Globus pallidus (tissue), 1 donor: ENCODE measurements around the gene LEMD1.

Experiments
- DNase-seq: peaks from one replicate; pipeline ENCODE4 v3.0.0-alpha.2; 2015; ENCODE audit warnings: low spot score

LEMD1 gene

DNA sequence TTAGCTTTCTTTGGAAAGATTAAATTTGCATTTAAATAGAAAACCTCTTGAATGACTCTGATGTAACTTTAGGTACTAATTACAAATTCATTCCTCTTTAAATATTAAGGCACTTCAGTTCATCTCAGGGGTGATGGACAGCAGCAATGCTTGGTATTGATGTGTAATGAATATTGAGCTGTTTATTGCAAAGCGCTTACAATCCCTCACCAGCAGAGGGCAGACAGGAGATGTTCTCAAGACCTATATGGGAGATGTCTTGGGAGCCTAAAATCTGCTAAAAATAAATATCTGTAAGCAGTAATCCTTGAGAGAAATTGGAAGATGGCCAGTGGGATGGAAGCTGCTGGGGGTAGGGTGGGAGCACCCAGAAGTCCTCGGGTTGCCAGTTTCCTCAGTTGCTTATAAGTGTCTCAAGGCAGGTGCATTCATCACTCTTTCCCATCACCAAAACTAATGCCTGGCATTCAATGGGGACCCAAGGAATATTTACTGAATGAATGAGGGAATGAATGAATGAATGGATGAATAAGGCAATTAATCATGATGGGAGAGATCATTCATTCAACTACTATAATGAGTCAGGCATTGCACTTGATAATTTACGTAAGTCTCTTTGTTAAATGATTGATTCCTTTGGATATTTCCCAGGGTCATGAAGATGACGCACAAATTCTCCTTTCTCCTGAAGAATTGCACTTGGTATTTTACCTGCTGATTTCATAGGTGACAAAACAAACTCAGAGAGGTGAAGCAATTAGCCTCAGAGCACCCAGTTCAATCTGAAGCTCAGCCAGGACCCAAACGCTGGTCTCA, 67.4 kb downstream of the LEMD1 start:
- DNase-seq: peak; percentile 65

DNA sequence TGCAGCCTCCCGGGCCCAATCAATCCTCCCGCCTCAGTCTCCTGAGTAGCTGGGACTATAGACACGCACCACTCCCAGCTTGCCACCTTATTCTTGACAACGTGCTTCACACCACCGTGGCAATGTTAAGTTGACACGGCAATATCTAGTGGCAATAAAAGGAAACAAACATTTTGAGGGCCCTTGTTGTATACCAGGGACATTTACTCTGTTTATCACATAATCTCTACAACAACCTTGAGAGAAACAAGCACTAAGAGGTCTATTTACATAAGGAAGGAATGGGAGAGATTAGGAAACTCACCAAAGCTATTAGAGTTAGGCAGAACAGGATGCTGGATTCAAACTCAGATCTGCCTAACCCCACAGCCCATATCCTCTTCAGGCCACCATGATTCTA, 68.2 kb downstream of the LEMD1 start:
- no peak for DNase-seq

DNA sequence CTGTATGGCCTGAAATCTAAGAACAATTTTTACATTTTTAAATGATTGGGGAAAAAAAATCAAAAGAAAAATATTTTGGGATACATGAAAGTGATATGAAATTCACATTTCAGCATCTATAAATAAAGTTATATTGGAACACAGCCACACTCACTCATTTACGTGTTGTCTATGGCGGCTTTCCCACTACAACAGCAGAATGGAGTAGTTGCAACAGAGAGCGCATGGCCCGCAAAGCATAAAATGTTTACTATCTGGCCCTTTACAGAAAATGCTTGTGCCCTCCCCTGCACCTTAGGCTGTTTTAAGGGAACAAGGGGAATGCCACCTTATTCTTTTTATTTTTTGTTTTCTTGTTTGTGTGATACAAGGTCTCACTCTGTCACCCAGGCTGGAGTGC, 68.7 kb downstream of the LEMD1 start:
- DNase-seq: no peak

DNA sequence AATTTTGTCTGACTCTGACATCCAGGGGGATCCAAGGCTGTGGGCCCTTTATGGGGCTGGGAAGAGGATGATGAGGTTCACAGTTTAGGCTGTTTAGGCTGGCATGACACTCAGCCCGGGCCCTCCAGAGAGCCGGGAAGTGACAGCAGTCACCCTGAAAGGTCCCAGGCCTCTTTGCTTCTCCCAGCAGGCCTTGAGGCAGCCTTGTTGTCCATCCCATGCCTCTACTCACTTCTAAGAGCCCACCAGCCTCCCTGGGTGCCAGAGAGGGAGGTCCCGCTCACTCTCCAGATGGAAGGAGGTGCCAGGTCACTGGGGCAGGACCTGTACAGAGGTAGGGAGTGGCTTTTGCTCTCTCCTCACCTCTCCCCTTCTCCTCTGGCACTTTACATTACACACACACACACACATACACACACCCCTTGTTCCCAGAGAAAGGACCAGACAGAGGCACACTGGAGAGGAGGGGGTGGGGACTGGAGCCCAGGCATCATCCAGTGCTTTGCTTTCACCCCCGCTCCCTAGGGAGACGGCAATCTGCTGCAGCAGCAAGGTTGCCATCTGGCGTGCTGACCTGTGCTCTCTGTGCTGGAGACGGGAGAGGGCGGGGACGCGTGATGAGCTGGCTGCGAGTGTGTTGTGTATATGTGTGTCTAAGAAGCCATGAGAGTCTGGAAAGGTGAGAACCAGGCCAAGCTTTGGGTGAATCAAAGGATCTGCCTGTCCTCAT, 69.7 kb downstream of the LEMD1 start:
- DNase-seq: no peak

DNA sequence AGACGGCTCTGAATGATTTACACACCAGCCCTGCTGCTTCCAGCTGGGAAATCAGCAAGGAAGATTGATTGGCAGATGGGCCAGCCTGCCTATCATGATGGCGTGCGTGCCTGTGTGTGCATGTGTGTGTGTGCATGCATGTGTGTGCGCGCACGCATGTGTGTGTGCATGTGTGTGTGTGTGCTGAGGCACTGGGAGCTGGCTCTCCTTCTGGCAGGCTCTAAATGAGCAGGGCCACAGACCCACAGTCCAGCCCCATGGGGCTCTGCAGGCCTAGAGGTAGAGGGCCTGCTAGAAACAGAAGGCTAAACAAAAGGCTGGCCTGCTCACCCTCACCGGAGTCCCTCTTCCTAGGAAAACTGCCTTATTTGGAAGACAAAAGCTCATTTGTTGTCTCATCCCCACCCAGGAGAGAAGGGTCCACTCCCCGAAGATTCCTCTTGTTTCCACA, 71.1 kb downstream of the LEMD1 start:
- no peak for DNase-seq

DNA sequence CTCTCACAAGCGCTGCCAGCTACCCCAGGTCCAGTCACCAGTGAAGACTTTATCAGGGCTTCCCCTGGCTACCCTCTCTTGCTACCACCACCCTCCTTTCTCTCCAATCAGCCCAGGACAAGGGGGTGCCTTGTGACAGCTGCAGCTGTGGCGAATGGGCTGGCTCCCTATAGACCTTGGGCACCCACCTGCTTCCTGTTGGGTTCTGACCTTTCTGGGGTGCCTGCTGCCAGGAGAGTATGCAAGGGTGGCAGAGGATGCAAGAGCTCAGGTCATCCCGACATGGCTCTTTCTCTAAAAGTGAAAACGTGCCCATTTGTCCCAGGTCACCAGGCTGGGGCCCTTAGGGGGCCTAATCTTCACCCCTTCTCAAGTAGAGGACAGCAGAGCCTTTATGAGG, 71.7 kb downstream of the LEMD1 start:
- DNase-seq: no peak

DNA sequence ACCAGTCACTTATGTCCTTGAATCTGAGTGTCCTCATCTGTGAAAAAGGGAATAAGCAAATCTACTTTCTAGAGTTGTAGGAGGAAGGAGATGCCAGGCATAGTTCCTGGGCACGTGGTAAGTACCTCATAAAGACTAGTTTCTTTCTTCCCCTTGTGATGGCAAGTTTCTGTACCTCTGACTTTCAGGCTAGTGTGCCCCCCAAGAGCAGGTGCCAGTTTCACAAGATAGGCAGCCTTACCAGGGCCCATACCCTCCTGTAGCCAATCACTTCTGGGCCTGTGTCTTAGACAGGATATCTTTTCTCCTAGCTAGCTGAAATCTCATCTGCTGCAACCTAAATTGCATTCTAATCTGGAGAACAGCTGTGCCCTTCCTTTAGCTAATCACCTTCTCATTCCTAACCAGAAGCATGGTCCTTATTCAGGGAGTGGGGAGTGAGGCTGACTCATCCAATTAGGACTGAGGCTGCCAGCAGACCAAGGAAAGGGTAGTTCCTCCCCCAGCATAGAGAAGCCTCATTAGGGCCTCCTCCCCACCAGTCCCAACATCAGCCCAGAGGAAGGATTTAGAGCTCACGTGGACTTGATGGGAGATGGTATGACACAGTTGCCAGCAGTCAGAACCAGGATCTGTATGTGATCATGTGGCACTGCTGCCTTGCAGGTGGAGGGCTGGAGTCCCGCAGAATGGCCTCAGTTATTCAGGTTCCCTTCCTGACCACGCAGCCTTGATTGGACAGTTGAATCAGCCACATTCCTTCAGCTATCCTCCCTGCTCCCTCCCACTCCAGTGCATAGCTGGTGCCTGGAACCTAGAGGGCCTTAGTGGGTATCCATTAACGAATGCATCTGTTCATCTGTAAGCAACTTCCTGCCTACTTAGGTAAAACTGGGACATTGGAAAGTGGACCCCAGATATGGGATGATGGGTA, 73.0 kb downstream of the LEMD1 start:
- DNase-seq: no peak

DNA sequence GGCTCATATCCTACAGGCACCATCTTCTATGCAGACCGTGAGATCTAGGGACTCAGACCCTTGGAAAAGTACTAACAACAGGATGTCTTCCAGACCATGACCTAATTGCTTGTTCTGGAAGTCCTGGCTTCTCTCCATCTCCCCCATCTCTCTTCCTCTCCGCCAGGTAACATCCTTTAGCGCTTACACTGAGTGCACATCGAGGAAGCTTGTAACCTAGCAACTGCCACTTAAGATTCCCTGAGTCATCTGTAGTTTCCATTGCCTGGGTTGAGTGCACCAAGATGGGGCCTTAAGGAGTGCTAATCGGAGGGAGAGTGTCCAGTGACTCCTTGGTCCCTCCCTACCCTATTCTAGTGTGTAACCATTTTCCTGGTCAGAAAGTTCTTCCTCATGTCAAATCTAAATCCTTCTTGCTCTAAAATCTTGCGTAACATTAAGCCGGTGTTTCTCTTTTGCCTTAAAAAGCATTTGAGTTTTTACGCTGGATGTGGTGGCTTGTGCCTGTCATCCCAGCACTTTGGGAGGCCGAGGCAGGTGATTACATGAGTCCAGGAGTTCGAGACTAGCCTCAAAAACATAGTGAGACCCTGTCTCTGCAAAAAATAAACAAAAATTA, 74.8 kb downstream of the LEMD1 start:
- no peak for DNase-seq

DNA sequence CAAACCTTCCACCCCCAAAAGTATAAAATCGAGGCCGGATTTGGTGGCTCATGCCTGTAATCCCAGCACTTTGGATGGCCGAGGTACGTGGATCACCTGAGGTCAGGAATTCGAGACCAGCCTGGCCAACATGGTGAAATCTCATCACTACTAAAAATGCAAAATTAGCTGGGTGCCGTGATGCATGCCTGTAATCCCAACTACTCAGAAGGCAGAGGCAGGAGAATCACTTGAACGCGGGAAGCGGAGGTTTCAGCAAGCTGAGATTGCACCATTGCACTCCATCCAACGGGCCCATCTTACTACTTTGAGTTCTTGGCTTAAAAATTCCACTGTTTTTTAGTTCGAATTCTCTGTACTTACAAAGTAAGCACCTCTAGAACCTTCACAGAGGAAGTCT, 76.1 kb downstream of the LEMD1 start:
- DNase-seq: no peak

DNA sequence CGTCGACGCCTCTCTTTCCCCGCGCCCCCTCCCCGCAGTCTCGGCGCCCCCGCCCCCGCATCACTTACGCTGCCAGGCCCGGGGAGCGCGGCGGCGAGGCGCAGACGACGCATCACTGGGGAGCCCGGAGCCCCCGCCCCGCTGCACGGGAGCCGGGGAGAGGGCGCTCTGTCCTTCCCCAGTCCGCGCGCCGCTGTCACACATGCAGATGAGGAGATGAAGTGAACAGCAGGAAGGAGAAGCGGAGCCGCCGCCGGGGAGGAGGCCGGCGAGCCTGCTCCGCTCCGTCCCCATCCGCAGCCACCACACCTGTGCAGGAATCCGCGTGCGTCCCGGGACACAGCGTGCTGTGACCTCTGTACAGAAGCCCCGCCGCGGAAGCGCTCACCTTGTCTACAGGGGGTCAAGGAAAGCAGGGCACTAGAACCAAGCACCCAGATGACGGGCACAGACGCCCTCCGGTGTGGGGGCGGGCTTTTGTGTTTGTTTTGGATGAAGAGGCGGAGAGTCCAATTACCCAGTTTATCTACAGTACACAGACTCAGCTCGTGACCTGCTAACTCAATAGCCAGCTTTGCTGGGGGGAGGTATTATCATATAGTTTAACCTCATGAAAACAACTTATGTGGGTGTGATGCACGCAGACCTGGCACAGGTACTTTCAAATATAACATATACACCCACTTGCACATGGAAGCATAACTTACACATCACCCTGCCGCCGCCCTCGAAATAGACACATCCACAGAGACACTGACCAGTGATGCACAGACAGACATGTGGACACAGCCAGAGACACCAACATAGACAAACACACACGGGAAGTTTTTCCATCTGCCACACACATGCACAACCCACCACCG, 77.6 kb downstream of the LEMD1 start:
- no peak for DNase-seq

DNA sequence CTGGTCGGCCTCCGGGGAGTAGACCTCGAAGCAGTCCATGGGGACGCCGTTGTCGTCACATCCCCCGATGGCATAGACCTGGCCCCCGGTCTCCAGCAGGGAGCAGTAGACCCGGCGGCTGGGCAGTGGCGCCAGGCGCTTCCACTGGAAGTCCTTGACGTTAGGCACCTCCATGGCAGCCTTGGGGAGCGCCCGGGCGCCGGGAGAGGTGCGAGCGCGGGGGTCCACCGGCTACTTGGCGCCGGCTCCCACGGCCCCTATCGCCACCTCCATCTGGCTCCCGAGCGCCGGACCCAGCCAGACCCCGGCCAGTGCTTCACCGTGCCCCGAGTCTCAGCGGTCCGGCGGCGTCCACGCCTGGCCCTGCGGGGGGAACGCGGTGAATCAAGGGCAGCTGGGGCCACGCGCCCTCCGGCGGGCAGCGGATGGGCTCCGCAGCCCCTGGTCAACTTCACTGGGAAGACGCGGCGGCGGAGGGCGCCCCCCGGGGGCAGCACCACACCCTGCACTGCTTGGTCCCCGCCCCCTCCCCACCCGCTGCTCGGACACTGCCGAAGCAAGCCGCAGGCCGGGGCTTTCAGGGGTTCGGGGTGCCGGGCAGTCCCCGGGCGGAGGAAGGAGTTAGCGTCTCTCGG, 78.3 kb downstream of the LEMD1 start:
- DNase-seq: no peak

DNA sequence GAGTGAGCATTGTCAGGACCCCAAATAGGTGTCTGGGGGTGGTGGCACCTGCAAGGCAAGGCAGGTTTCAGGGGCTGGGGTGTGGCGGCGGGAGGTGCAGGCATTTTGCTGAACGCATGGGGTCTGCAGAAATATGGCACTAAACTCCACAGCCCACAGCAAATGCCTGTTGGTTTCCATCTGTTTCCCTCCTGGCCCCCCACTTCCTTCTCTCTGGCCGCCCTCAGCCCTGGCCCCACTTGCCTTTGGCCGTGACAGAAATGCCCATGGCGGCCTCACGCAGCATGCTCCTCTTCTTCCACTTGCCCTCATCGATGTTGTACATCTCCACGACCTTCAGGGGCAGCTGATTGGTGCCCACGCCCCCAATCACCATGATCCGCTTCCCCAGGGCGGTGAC, 78.9 kb downstream of the LEMD1 start:
- DNase-seq: no peak

DNA sequence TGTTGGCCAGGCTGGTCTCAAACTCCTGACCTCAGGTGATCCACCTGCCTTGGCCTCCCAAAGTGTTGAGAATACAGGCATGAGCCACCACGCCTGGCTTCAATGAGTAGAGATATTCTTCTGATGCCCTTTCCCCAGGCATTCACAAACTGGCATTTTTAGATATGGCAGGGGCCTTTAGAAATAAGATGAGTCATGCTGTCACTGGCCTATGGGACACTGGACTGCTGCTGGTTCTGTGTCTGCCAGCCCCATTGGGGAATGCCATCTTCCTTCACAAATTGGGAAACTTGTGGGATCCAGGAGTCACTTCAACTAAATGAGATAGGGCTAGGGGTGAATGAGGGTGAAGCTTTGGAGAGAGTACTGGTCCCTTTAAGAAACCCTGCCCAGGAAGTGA, 81.2 kb downstream of the LEMD1 start:
- no peak for DNase-seq

DNA sequence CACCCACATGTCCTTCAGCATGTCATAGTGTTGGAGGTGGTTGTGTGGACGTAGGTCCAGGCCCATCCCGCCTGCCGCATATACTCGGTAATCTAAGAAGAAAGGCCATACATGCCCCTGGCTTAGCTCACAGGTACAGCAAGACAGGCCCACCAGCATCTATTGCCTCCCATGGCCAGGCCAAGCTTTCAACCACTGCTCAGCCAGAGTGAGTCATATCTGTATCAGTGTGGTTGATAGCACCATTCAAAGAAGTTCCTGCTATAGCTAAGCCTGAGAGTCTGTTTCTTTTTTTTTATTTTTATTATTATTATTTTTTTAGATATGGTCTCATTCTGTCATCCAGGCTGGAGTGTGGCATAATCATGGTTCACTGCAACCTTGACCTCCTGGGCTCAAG, 82.1 kb downstream of the LEMD1 start:
- no peak for DNase-seq

DNA sequence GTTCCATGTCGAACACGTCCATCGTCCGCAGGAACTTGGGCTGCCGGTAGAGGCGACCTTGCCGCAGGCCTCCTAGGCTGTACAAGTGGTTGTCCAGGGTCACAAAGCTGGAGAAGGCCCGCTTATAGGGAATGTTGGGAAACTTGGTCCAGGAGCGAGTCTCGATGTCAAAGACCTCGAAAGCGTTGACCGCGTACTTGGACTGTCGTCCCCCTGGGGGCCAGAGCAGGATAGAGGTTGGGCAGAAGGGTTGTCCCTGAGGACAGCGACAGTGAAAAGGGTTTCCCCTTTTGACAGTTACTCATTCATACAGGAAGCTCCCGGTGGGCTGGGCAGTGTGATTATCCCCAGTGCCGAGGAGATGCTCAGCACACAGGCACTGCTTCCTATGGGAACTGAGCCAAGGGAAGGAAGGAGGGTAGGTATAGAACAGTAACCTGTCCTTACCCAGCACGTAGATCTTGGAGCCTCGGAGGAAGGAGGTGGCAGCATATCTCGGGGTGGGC, 82.6 kb downstream of the LEMD1 start:
- no peak for DNase-seq

DNA sequence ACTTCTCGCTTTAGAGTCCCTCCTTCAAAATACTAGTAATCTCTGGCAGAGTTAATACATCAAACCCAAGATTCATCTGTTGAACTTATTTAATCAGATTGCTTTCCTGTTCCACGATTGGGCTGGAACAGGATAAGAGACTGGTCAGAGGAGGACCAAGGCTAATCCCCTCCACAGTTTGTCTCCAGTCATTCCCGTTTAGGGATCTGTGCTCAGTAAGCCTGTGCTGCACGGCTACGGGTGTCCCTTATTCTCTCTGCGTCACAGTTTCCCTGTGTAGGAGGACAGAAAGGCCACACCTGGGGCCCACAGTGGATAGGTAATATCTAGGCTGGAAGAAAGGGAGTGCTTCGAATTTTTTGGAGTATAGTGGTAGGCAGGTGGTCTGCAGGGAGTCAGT, 83.8 kb downstream of the LEMD1 start:
- no peak for DNase-seq

DNA sequence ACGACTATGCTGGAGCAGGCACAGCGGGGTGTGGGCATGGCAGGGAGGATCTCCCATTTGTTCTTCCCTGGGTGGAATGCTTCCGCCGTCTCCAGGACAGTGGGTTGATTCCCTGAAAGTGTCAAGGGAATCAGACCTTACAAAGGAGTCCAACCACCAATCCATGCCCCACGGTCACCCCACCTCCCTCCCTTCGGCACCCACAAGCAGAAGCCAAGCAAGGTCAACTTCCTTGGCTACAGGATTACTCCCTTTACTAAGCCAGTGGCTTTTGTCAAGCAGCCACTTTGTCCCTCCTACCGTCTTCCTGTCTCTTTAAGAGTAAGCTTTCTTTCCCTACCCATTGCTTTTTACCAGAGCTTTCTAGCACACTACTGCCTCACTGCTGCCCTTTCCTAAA, 84.4 kb downstream of the LEMD1 start:
- no peak for DNase-seq

DNA sequence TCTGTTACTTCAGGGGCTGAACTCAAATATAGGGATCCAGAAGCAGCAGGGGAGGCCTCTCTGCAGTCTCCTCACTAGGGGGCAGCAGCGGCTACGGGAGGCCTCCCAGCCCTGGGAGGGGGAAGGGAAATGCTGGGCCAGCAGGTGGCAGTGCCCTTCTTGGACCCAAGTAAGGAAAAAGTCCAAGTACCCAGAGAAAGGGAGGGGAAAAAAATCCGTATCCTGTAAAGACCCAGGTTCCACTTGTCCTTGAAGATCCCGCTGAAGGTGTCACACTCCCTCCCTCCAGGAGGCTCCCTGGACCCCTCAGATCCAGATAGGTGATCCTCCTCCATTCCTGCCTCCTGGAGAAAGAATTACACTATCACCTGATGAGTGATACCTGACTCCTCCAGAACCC, 86.2 kb downstream of the LEMD1 start:
- DNase-seq: peak; percentile 86

DNA sequence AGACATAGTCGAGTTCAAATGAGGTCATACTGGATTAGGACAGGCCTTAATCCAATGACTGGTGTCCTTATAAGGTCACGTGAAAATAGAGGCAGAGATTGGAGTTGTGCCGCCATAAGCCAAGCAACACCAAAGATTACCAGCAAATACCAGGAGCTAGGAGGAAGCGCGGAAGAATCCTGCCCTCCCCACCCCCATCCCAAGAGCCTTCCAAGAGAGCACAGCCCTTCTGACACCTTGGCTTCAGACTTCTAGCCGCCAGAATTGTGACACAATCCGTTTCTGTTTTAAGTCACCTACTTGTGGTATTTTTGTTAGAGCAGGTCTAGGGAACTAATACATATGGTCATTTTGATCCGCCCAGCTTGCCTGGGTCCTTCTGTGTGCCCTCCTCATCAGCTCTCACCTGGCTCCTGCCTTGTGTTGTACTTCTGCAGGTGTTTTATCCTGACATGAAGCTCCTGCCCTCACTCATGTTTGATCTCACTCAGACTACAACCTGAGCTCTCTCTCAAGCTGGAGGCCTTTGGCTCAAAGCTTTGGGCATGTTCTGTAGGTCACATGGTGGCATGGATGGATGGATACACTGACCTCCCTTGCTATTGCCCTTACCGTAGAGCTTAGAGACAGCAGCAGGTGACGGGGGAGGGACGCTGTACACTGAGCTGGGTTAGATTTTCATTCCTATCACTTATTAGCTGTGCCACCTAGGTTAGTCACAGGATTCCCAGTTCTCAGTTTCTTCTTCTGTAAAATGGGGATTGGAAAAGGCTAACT, 89.7 kb downstream of the LEMD1 start:
- no peak for DNase-seq
